IPS-15b (cell line): ENCODE data around the gene C2CD4D.
A peak's percentile ranks its signal among the peaks of the same experiment; 100 is the strongest.

ENCODE experiments used
- H3K27me3 ChIP-seq: one replicate; pipeline ENCODE4 v1.6.1; 2013; ENCODE audit warnings: low read length; ENCODE audit not compliant: control insufficient read depth, insufficient read depth
- H3K36me3 ChIP-seq: one replicate; pipeline ENCODE4 v1.6.1; 2013; ENCODE audit warnings: low read length; ENCODE audit not compliant: control insufficient read depth, insufficient read depth
- H3K4me1 ChIP-seq: one replicate; pipeline ENCODE4 v1.6.1; 2013; ENCODE audit warnings: mild to moderate bottlenecking, low read length; ENCODE audit not compliant: control insufficient read depth, insufficient read depth
- H3K4me3 ChIP-seq: one replicate; pipeline ENCODE4 v1.5.1; 2013; ENCODE audit warnings: low read depth, low read length
- H3K9ac ChIP-seq: one replicate; pipeline ENCODE4 v1.6.1; 2013; ENCODE audit warnings: low read depth, mild to moderate bottlenecking, low read length
- H3K9me3 ChIP-seq: one replicate; pipeline ENCODE4 v1.6.1; 2013; ENCODE audit warnings: mild to moderate bottlenecking, low read length; ENCODE audit not compliant: control insufficient read depth, insufficient read depth

The C2CD4D gene

GRCh38 chr1:151817353-151817730 is 22.3 kb downstream of the C2CD4D start:
- no peak overlapping the region for H3K4me3 ChIP-seq
- peaks cover 4% of the 10 kb centered on the region for H3K4me1 ChIP-seq
- H3K9me3 ChIP-seq, result no peaks in the 10 kb centered on the region
- H3K36me3 ChIP-seq, result no peaks in the 10 kb centered on the region
- H3K9ac ChIP-seq, result no peak overlapping the region
- no peaks in the 10 kb centered on the region for H3K27me3 ChIP-seq

- Histone ChIP-seq H3K4me3 (no peak overlapping the region), H3K9me3 (no peaks in the 10 kb centered on the region), H3K36me3 (no peaks in the 10 kb centered on the region), H3K9ac (no peak overlapping the region), H3K27me3 (no peaks in the 10 kb centered on the region), H3K4me1 (no peaks in the 10 kb centered on the region)
These were observed 22.9 kb downstream of the C2CD4D start for GRCh38 chr1:151816548-151817352.

GRCh38 chr1:151815716-151816327 is 23.8 kb downstream of the C2CD4D start:
- Histone ChIP-seq H3K9ac (no peak overlapping the region), H3K4me1 (no peaks in the 10 kb centered on the region), H3K4me3 (no peak overlapping the region)

GRCh38 chr1:151814971-151815545 is 24.6 kb downstream of the C2CD4D start:
- no peak overlapping the region for H3K9ac ChIP-seq
- H3K4me3 ChIP-seq, result no peak overlapping the region
- H3K27me3 ChIP-seq, result no peaks in the 10 kb centered on the region
- H3K36me3 ChIP-seq, result no peaks in the 10 kb centered on the region
- H3K9me3 ChIP-seq, result no peaks in the 10 kb centered on the region
- peaks cover under 1% of the 10 kb centered on the region for H3K4me1 ChIP-seq

More at GRCh38 chr1:151815716-151816327, 23.8 kb downstream of the C2CD4D start:
- no peaks in the 10 kb centered on the region for H3K27me3 ChIP-seq
- no peaks in the 10 kb centered on the region for H3K36me3 ChIP-seq
- no peaks in the 10 kb centered on the region for H3K9me3 ChIP-seq

- peaks cover 7% of the 10 kb centered on the region for H3K4me1 ChIP-seq
- no peak overlapping the region for H3K4me3 ChIP-seq
- H3K9me3 ChIP-seq, result no peaks in the 10 kb centered on the region
- no peak overlapping the region for H3K9ac ChIP-seq
- H3K27me3 ChIP-seq, result no peaks in the 10 kb centered on the region
- H3K36me3 ChIP-seq, result no peaks in the 10 kb centered on the region
These were observed 25.2 kb downstream of the C2CD4D start for GRCh38 chr1:151814426-151814825.

GRCh38 chr1:151813271-151813977 is 26.2 kb downstream of the C2CD4D start:
- peaks cover 7% of the 10 kb centered on the region for H3K4me1 ChIP-seq
- no peaks in the 10 kb centered on the region for H3K36me3 ChIP-seq
- H3K9me3 ChIP-seq, result no peaks in the 10 kb centered on the region
- no peaks in the 10 kb centered on the region for H3K27me3 ChIP-seq
- no peak overlapping the region for H3K4me3 ChIP-seq
- no peak overlapping the region for H3K9ac ChIP-seq

- no peaks in the 10 kb centered on the region for H3K27me3 ChIP-seq
- no peak overlapping the region for H3K9ac ChIP-seq
- peaks cover 7% of the 10 kb centered on the region for H3K4me1 ChIP-seq
- H3K9me3 ChIP-seq, result no peaks in the 10 kb centered on the region
- no peak overlapping the region for H3K4me3 ChIP-seq
- no peaks in the 10 kb centered on the region for H3K36me3 ChIP-seq
These were observed 28.4 kb downstream of the C2CD4D start for GRCh38 chr1:151811181-151811580.

GRCh38 chr1:151809985-151810556 is 29.5 kb downstream of the C2CD4D start:
- H3K9me3 ChIP-seq, result no peaks in the 10 kb centered on the region
- H3K27me3 ChIP-seq, result no peaks in the 10 kb centered on the region
- peaks cover 7% of the 10 kb centered on the region for H3K4me1 ChIP-seq
- H3K4me3 ChIP-seq, result no peak overlapping the region
- H3K36me3 ChIP-seq, result no peaks in the 10 kb centered on the region
- peak overlapping the region; percentile 47 for H3K9ac ChIP-seq

GRCh38 chr1:151809290-151809984 is 30.2 kb downstream of the C2CD4D start:
- Histone ChIP-seq H3K27me3 (no peaks in the 10 kb centered on the region), H3K36me3 (no peaks in the 10 kb centered on the region), H3K4me1 (peaks cover 7% of the 10 kb centered on the region), H3K4me3 (no peak overlapping the region), H3K9ac (peak overlapping the region; percentile 47), H3K9me3 (no peaks in the 10 kb centered on the region)

GRCh38 chr1:151807766-151808165 is 31.9 kb downstream of the C2CD4D start:
- no peaks in the 10 kb centered on the region for H3K36me3 ChIP-seq
- peaks cover 7% of the 10 kb centered on the region for H3K4me1 ChIP-seq
- H3K9ac ChIP-seq, result no peak overlapping the region
- H3K9me3 ChIP-seq, result no peaks in the 10 kb centered on the region
- no peak overlapping the region for H3K4me3 ChIP-seq
- H3K27me3 ChIP-seq, result no peaks in the 10 kb centered on the region

- H3K9ac ChIP-seq, result no peak overlapping the region
- peaks cover 7% of the 10 kb centered on the region for H3K4me1 ChIP-seq
These were observed 32.5 kb downstream of the C2CD4D start for GRCh38 chr1:151807131-151807530.

More at GRCh38 chr1:151807131-151807530, 32.5 kb downstream of the C2CD4D start:
- no peak overlapping the region for H3K4me3 ChIP-seq
- no peaks in the 10 kb centered on the region for H3K27me3 ChIP-seq
- H3K9me3 ChIP-seq, result no peaks in the 10 kb centered on the region
- H3K36me3 ChIP-seq, result no peaks in the 10 kb centered on the region
